Dendritic cell treated with granulocyte-macrophage colony-stimulating factor and Interleukin-4, amounts not matched to agents 40 ng/mL and 50 ng/mL, for 4 days (primary cell): ENCODE measurements around the gene RPL28.

Experiments used
- H3K27ac Mint-ChIP-seq: one replicate; pipeline ENCODE4 v1.8.0; 2022; ENCODE audit warnings: mild to moderate bottlenecking, mixed read lengths
- H3K27me3 Mint-ChIP-seq: one replicate; pipeline ENCODE4 v1.8.0; 2022; ENCODE audit warnings: mild to moderate bottlenecking, mixed read lengths
- H3K36me3 Mint-ChIP-seq: one replicate; pipeline ENCODE4 v1.8.0; 2022; ENCODE audit warnings: low read depth, mixed read lengths
- H3K4me1 Mint-ChIP-seq: one replicate; pipeline ENCODE4 v1.8.0; 2022; ENCODE audit warnings: low read depth, mixed read lengths
- H3K4me3 Mint-ChIP-seq: one replicate; pipeline ENCODE4 v1.8.0; 2022; ENCODE audit warnings: mild to moderate bottlenecking, moderate library complexity, mixed read lengths
- H3K9me3 Mint-ChIP-seq: one replicate; pipeline ENCODE4 v1.8.0; 2022; ENCODE audit warnings: mixed read lengths
- intact Hi-C: fragments of 100-400 bp; cut with micrococcal nuclease; formaldehyde crosslinking; loops from one replicate; pipeline ENCODE4 v1.15.0; 2022

Gene RPL28

GRCh38 chr19:55385724-55386492 is at the start of gene RPL28:
Gene RPL28 (plus strand): TSS chr19:55385932. CDS start chr19:55386358, 426 bp downstream.
- Mint-ChIP-seq H3K27me3 (peaks cover 12% of the 10 kb centered on the region), H3K36me3 (peaks cover 54% of the 10 kb centered on the region), H3K4me1 (peaks cover 72% of the 10 kb centered on the region), H3K27ac (peak within 1 kb of the TSS; percentile 95), H3K9me3 (no peaks in the 10 kb centered on the region), H3K4me3 (peak within 1 kb of the TSS; percentile 91)
- intact Hi-C loops: loop anchor here (2.0 to 5.0 kb wide), 3 partner anchors 23 to 94 kb away; partner anchors contain the start of gene KMT5C

- no peak overlapping the region for H3K27ac Mint-ChIP-seq
- peaks cover 36% of the 10 kb centered on the region for H3K4me1 Mint-ChIP-seq
- peaks cover 3% of the 10 kb centered on the region for H3K27me3 Mint-ChIP-seq
- H3K9me3 Mint-ChIP-seq: no peaks in the 10 kb centered on the region
- intact Hi-C loops: loop anchor here (5.0 kb wide), 1 partner anchor 51 kb away; the partner anchor contains the start of gene RPL28
- H3K36me3 Mint-ChIP-seq: peaks cover 13% of the 10 kb centered on the region
- H3K4me3 Mint-ChIP-seq: no peak overlapping the region
Measured at GRCh38 chr19:55336101-55336500, 49.6 kb upstream of the RPL28 start.

DNA sequence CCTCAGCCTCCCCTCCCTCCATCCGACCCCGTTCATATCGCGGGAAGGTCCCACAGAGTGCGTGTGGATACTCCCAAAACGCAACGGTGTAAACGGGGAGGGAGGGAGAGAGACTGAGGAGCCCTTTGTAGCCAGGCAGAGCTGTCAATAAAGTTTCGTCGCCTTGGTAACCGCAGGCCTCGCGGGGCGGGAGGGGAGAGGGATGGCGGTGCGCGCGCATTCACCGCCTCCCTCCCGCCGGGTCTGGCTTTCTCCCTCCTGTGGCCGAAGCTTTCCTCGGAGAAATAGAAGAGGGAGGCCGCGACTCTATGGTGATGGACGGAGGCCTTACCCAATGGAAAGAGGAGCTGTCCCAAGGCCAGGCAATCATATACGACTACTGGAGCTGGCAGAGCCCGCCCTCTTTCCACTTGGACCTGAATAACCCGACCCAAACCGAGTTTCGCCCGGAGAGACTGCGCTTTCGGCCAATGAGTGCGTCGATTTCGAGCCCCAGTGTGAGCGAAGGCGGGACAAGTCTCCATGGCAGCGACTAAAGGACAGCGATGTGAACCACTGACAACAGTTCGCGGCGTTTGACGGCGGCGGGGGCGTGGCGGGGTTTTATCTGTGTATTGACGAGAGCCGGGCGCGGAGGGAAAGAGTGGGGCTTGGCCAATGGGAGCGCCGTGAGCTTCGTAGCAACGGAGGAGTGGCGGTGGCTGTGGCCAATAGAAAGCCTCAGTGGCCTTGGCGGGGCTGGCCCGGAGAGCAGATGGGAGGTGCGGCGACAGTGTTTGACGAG is 46.4 kb upstream of the RPL28 start, which contains the start of gene KMT5C:
Gene KMT5C (plus strand): TSS at position 772 of the 784 bp plus-strand sequence. CDS start 2,061 bp downstream, outside the sequence.
- Mint-ChIP-seq H3K27ac (peak within 1 kb of the TSS; percentile 91), H3K4me1 (peaks cover 32% of the 10 kb centered on the region), H3K27me3 (peaks cover 3% of the 10 kb centered on the region), H3K36me3 (peaks cover 42% of the 10 kb centered on the region), H3K9me3 (no peaks in the 10 kb centered on the region), H3K4me3 (peak within 1 kb of the TSS; percentile 90)
- intact Hi-C loops: loop anchor here (2.0 to 5.0 kb wide), 3 partner anchors 14 to 48 kb away; partner anchors contain the start of genes RPL28 and TMEM150B

- Mint-ChIP-seq H3K36me3 (peaks cover 50% of the 10 kb centered on the region), H3K4me1 (peaks cover 33% of the 10 kb centered on the region), H3K27me3 (peaks cover 3% of the 10 kb centered on the region), H3K9me3 (no peaks in the 10 kb centered on the region), H3K4me3 (peak overlapping the region; percentile 90), H3K27ac (peak overlapping the region; percentile 91)
- intact Hi-C loops: loop anchor here (2.0 to 5.0 kb wide), 3 partner anchors 15 to 47 kb away; partner anchors contain the start of genes RPL28 and TMEM150B
Measured at GRCh38 chr19:55339889-55340783, 45.6 kb upstream of the RPL28 start.

- peaks cover 3% of the 10 kb centered on the region for H3K27me3 Mint-ChIP-seq
- H3K9me3 Mint-ChIP-seq: no peaks in the 10 kb centered on the region
- H3K4me1 Mint-ChIP-seq: peaks cover 39% of the 10 kb centered on the region
- intact Hi-C loops: no loop called here
- peak overlapping the region; percentile 91 for H3K27ac Mint-ChIP-seq
- peaks cover 57% of the 10 kb centered on the region for H3K36me3 Mint-ChIP-seq
- H3K4me3 Mint-ChIP-seq: peak overlapping the region; percentile 90
Measured at GRCh38 chr19:55340784-55341147, 45.0 kb upstream of the RPL28 start.

GRCh38 chr19:55341171-55341588 is 44.6 kb upstream of the RPL28 start:
- Mint-ChIP-seq H3K4me1 (peaks cover 39% of the 10 kb centered on the region), H3K36me3 (peaks cover 61% of the 10 kb centered on the region), H3K27me3 (peaks cover 3% of the 10 kb centered on the region), H3K9me3 (no peaks in the 10 kb centered on the region), H3K4me3 (peak overlapping the region; percentile 90), H3K27ac (peak overlapping the region; percentile 91)
- intact Hi-C loops: no loop called here

GRCh38 chr19:55341595-55342531 is 43.9 kb upstream of the RPL28 start:
- Mint-ChIP-seq H3K27me3 (peaks cover 1% of the 10 kb centered on the region), H3K4me3 (peak overlapping the region; percentile 27), H3K9me3 (no peaks in the 10 kb centered on the region), H3K27ac (no peak overlapping the region), H3K36me3 (peaks cover 67% of the 10 kb centered on the region), H3K4me1 (peaks cover 39% of the 10 kb centered on the region)
- intact Hi-C loops: no loop called here

DNA sequence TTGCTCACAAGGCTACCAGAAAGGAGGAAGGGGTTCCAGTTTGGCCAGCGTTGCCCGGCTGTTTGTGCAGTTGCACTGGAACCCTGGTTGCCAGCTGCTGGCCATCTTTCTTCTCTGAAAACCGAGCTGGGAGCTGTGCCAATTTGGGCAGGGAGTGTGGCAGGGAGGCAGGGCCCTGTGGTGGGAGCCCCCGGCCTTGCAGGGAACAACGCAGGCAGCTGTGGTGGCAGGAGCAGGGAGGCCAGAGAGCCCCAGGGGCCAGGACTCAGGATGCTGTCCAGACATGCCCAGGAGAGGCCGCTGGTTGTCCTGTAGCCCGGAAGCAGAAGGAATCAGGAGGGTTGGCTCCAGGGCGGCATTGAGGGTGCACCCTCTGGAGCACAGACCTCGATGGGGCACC is 41.3 kb upstream of the RPL28 start:
- Mint-ChIP-seq H3K4me3 (no peak overlapping the region), H3K4me1 (peaks cover 31% of the 10 kb centered on the region), H3K9me3 (no peaks in the 10 kb centered on the region), H3K27me3 (no peaks in the 10 kb centered on the region), H3K27ac (no peak overlapping the region), H3K36me3 (peaks cover 80% of the 10 kb centered on the region)
- intact Hi-C loops: no loop called here

GRCh38 chr19:55345101-55345817 is 40.5 kb upstream of the RPL28 start:
- Mint-ChIP-seq H3K27ac (peak overlapping the region; percentile 17), H3K4me1 (peaks cover 23% of the 10 kb centered on the region), H3K27me3 (no peaks in the 10 kb centered on the region), H3K36me3 (peaks cover 73% of the 10 kb centered on the region), H3K4me3 (no peak overlapping the region), H3K9me3 (no peaks in the 10 kb centered on the region)
- intact Hi-C loops: no loop called here

DNA sequence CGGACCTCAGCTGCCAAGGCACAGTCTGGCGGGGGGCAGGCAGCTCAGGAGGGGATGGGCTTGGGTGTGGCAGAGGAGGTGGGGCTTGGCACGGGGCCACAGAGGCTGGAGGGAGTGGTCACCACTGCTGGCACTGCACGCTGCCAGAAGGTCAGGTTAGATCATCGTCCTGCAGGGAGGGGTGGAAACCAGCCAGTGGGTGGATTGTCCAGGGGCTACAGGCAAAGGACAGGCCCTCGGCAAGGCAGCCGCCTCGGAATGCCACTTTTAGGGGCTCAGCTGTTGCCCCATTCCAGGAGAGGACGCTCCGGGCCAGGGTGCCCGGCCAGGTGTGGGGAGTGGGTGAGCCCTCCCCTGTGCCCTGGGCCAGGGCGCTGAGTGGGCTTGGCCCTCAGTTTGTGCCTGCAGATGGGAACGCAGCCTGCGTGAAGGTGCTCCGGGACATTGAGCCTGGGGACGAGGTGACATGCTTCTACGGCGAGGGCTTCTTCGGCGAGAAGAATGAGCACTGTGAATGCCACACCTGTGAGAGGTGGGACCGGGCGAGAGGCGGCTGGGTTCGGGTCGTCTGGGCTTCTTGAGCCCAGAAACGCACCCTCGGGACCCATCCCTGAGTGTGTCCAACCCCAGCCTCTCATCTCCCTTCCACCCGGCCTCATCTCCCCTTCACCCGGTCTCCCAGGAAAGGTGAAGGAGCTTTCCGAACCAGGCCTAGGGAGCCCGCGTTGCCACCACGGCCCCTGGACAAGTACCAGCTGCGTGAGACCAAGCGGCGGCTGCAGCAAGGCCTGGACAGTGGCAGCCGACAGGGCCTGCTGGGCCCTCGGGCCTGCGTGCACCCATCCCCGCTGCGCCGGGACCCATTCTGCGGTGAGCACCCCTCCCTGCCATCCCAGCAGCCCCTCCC is 39.7 kb upstream of the RPL28 start:
- Mint-ChIP-seq H3K27ac (peak overlapping the region; percentile 17), H3K36me3 (peaks cover 67% of the 10 kb centered on the region), H3K4me3 (no peak overlapping the region), H3K9me3 (no peaks in the 10 kb centered on the region), H3K4me1 (peaks cover 15% of the 10 kb centered on the region), H3K27me3 (peaks cover under 1% of the 10 kb centered on the region)
- intact Hi-C loops: no loop called here

GRCh38 chr19:55346725-55347441 is 38.8 kb upstream of the RPL28 start:
- Mint-ChIP-seq H3K9me3 (no peaks in the 10 kb centered on the region), H3K27me3 (peaks cover 8% of the 10 kb centered on the region), H3K36me3 (peaks cover 63% of the 10 kb centered on the region), H3K4me3 (no peak overlapping the region), H3K27ac (no peak overlapping the region), H3K4me1 (peaks cover 15% of the 10 kb centered on the region)
- intact Hi-C loops: no loop called here
